ENCODE data around the gene WWOX.

Gene WWOX

DNA sequence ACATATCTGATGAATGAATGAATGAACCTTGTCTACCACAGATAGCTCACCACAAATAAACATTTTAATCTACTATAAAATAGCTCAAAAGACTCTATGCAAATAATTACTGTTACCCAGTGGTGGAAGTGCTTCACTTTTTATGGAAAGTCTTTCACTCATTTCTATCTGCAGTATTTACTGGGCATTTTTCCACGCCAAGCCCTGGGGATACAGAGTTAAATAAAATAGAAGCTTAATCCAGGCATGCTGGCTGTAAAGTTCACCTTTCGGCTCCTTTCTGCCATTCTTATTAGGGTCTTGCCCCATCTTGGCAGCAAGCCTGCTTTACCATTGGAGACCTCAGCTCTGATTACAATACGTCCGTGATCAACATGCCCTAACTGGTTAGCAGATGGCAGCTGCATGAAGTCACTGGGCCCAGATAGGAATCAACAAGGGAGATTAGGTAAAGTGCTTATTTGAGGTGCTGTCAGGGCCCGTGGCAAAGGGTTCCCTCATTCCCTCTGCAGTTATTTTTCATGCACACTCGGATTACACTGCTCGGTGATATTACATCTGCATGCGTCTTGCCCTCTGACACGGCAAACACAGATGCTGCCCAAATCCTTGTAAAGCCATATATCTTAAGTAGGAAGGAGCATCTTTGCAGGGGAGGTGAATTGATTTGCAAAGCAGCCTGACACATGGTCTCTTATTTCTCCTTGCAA is 648.9 kb downstream of the WWOX start:
- TF ChIP-seq POLR2AphosphoS5 (IDR thresholded peaks at IDR 0.05; ENCODE audit: low read depth, low read length), result no peak
- TF ChIP-seq TAF1 (IDR thresholded peaks at IDR 0.05; ENCODE audit: borderline replicate concordance, insufficient read depth, low read length), result no peak
- no peak for TF ChIP-seq SIN3A (IDR thresholded peaks at IDR 0.05; ENCODE audit: borderline replicate concordance, insufficient read depth, low read length)

DNA sequence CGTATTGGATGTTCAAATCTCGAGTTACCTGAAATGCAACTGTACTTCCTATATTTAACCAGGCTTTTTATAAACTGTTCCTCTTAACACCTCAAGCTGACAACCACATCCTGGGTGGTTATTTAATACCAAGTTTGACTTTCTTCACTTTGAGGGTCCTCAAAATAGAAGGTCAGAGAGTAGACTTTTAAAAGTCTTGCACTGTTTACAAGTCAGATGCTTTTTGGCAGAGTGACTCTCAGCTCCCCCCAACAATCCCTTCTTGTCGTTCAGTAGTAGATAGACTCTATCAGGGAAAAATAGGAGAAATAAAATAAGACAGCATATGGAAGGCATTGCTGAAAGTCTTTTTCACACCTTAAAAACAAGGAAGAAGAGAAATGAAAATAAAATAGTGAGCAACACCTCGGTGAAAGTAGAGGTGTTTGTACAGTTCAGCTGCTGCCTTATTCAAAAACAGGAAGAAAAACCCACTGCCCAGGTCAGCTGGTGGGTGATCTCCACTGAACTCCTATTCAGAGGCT is 650.4 kb downstream of the WWOX start:
- no peak for TF ChIP-seq SIN3A (IDR thresholded peaks at IDR 0.05; ENCODE audit: borderline replicate concordance, insufficient read depth, low read length)
- TF ChIP-seq POLR2AphosphoS5 (IDR thresholded peaks at IDR 0.05; ENCODE audit: low read depth, low read length), result no peak
- no peak for TF ChIP-seq FOXP2 (optimal IDR thresholded peaks at IDR 0.05; ENCODE audit: borderline replicate concordance, extremely low read depth, extremely low read length, insufficient read depth)
- TF ChIP-seq TAF1 (IDR thresholded peaks at IDR 0.05; ENCODE audit: borderline replicate concordance, insufficient read depth, low read length), result no peak
- TF ChIP-seq, protein P1, sequence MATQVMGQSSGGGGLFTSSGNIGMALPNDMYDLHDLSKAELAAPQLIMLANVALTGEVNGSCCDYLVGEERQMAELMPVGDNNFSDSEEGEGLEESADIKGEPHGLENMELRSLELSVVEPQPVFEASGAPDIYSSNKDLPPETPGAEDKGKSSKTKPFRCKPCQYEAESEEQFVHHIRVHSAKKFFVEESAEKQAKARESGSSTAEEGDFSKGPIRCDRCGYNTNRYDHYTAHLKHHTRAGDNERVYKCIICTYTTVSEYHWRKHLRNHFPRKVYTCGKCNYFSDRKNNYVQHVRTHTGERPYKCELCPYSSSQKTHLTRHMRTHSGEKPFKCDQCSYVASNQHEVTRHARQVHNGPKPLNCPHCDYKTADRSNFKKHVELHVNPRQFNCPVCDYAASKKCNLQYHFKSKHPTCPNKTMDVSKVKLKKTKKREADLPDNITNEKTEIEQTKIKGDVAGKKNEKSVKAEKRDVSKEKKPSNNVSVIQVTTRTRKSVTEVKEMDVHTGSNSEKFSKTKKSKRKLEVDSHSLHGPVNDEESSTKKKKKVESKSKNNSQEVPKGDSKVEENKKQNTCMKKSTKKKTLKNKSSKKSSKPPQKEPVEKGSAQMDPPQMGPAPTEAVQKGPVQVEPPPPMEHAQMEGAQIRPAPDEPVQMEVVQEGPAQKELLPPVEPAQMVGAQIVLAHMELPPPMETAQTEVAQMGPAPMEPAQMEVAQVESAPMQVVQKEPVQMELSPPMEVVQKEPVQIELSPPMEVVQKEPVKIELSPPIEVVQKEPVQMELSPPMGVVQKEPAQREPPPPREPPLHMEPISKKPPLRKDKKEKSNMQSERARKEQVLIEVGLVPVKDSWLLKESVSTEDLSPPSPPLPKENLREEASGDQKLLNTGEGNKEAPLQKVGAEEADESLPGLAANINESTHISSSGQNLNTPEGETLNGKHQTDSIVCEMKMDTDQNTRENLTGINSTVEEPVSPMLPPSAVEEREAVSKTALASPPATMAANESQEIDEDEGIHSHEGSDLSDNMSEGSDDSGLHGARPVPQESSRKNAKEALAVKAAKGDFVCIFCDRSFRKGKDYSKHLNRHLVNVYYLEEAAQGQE (IDR thresholded peaks at IDR 0.05; ENCODE audit: insufficient read depth in 1 of 2, low read depth in 2 of 2, low read length in 2 of 2), result no peak

DNA sequence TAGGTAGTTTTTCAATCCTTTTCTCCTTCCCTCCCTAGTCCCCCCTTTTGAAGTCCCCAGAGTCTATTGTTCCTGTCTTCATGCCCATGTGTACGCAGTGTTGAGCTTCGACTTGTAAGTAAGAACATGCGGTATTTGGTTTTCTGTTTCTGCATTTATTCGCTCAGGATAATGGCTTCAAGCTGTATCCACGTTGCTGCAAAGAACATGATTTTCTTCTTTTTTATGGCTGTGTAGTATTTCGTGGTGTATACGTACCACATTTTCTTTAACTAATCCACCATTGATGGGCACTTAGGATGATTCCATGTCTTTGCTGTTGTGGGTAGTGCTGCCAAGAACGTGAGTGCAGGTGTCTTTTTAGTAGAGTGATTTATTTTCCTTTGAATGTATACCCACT is 651.2 kb downstream of the WWOX start:
- no peak for TF ChIP-seq POLR2AphosphoS5 (IDR thresholded peaks at IDR 0.05; ENCODE audit: low read depth, low read length)

DNA sequence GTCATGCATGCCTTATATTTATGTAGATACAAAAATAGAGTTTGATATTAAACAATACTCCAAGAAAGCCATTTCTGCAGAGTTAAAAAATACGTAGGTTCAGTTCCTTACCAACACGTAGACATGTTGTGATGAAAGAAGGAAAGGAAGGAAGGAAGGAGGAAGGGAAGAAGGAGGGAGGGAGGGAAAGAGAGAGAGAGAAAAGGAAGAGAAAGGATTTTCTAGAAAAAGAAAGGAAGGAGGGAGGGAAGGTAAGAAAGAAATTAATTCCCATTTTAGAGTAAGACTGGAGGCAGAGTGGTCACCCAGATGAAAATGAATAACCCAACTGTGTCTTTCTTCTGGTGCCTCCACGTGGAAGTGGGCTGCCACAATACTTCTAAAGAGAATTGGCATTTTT is 652.1 kb downstream of the WWOX start:
- no peak for TF ChIP-seq TAF1 (IDR thresholded peaks at IDR 0.05; ENCODE audit: borderline replicate concordance, insufficient read depth, low read length)
- no peak for TF ChIP-seq POLR2AphosphoS5 (IDR thresholded peaks at IDR 0.05; ENCODE audit: low read depth, low read length)
- TF ChIP-seq, protein P1 (IDR thresholded peaks at IDR 0.05; ENCODE audit: insufficient read depth in 1 of 2, low read depth in 2 of 2, low read length in 2 of 2), result no peak
- TF ChIP-seq FOXP2 (optimal IDR thresholded peaks at IDR 0.05; ENCODE audit: borderline replicate concordance, extremely low read depth, extremely low read length, insufficient read depth), result no peak
- TF ChIP-seq SIN3A (IDR thresholded peaks at IDR 0.05; ENCODE audit: borderline replicate concordance, insufficient read depth, low read length), result no peak

DNA sequence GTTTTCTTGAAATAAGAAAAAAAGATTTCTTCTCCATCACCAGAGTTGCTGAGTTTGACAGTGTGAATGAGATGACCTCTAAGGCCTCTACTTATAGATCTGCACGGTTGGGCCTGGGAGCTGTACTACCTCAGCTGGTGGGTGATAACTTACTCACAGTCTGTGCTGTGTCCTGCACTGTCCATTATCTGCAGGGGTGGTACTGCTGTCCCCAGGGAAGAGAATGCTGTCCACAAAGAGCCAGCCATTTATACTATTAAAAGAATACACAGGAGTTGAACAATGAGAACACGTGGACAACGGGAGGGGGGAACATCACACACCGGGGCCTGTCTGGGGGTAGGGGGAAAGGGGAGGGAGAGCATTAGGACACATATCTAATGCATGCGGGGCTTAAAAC is 655.3 kb downstream of the WWOX start:
- TF ChIP-seq, protein P1 (IDR thresholded peaks at IDR 0.05; ENCODE audit: insufficient read depth in 1 of 2, low read depth in 2 of 2, low read length in 2 of 2), result no peak
- TF ChIP-seq POLR2AphosphoS5 (IDR thresholded peaks at IDR 0.05; ENCODE audit: low read depth, low read length) (no peak), TAF1 (IDR thresholded peaks at IDR 0.05; ENCODE audit: borderline replicate concordance, insufficient read depth, low read length) (no peak), SIN3A (IDR thresholded peaks at IDR 0.05; ENCODE audit: borderline replicate concordance, insufficient read depth, low read length) (no peak)

DNA sequence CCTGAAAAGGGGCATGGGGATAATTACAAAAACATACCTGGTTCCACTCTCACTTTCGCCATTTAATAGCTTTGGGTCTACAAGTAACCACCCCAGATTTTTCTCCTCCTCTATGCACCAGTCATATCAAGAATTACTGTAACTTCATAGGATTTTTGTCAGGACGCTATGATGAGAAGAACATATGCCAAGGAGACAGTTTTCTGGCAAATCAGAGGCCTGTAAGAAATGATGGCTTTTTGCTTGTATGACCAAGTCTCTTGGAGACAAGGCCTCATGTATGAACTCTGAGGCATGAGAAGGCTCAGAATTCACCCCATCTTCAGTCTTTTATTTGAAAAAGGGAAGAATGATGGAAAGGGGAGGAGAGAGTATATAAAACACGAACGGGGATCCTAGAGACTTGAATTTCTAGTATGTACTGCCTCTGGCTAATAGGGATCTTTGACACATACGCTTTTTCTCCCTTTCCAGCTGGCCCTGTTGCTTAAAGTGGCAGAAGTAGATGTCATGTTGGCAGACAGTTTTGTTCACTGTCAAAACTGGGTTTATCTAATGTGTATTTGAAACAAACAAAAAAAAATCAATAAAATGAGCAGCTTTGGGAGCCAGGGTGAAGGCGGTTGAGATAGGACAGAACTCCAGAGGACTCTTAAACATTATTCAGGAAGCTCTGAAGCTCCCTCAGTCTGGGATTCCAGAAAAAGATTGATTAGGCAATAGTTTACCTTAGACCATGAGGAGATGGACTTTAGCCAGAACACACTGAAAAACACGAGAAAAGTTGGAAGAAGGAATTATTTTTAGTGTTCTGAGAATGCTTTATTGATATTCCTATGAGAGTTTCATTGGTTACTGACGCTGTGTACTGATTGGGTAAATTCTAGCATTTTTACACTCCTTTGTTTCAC is 656.6 kb downstream of the WWOX start:
- no peak for TF ChIP-seq SIN3A (IDR thresholded peaks at IDR 0.05; ENCODE audit: borderline replicate concordance, insufficient read depth, low read length)
- TF ChIP-seq POLR2AphosphoS5 (IDR thresholded peaks at IDR 0.05; ENCODE audit: low read depth, low read length), result no peak
- TF ChIP-seq, protein P1 (IDR thresholded peaks at IDR 0.05; ENCODE audit: insufficient read depth in 1 of 2, low read depth in 2 of 2, low read length in 2 of 2), result no peak
- TF ChIP-seq FOXP2 (optimal IDR thresholded peaks at IDR 0.05; ENCODE audit: borderline replicate concordance, extremely low read depth, extremely low read length, insufficient read depth), result no peak
- TF ChIP-seq TAF1 (IDR thresholded peaks at IDR 0.05; ENCODE audit: borderline replicate concordance, insufficient read depth, low read length), result no peak
